Measurements from ENCODE around the gene TMX1. TPM values are rescaled to one million over a fixed set of nuclear protein-coding genes. Genes with fewer than 3 reads are reported as not detected.

TMX1 gene
- total and polyA plus RNA-seq, 10 of the 15 experiments (the other 5 are each of a cell fraction or from before 2014, with no cell fraction given), result 29.1 to 152 (median 52.0) TPM

DNA sequence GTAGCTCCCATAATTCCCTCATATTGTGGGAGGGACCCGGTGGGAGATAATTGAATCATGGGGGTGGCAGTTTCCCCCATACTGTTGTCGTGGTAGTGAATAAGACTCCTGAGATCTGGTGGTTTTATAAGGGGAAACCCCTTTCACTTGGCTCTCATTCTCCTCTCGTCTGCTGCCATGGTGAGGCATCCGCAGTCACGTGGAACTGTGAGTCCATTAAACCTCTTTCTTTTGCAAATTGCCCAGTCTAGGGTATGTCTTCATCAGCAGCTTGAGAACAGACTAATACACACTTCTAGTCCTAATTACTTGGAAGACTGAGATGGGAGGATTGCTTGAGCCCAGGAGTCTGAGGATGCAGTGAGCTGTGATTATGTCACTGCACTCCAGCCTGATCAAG, 64.4 kb downstream of the TMX1 start:
- Histone ChIP-seq H4K20me1 (ENCODE audit: control insufficient read depth, insufficient read depth) (no peaks in the 10 kb centered on the region), H3K4me1 (ENCODE audit: control insufficient read depth, insufficient read depth, low read length) (no peaks in the 10 kb centered on the region), H3K27me3 (replicated peaks in 1 of 2; ENCODE audit: control insufficient read depth in 2 of 2, insufficient read depth in 2 of 2, low read length in 1 of 2) (no peaks in the 10 kb centered on the region), H3K9ac (ENCODE audit: control insufficient read depth, insufficient read depth, low read length) (no peak overlapping the region), H3K27ac (ENCODE audit: control insufficient read depth, insufficient read depth) (no peak overlapping the region), H3K79me2 (ENCODE audit: control insufficient read depth, insufficient read depth, low read length) (no peaks in the 10 kb centered on the region), H3K4me3 (no peak overlapping the region), H3K4me2 (ENCODE audit: control insufficient read depth, insufficient read depth) (no peak overlapping the region), H2AFZ (ENCODE audit: control insufficient read depth, low read depth, low read length) (no peak overlapping the region), H3K36me3 (ENCODE audit: control insufficient read depth in 2 of 2, insufficient read depth in 2 of 2, low read length in 1 of 2) (no peaks in the 10 kb centered on the region), H3K9me3 (replicated peaks; ENCODE audit: control insufficient read depth, insufficient read depth, low read length) (no peaks in the 10 kb centered on the region)
- DNase-seq (ENCODE audit: low read depth, low spot score) (no peak), FAIRE-seq (no peak), ATAC-seq (no peak)
- TF ChIP-seq FOS (IDR thresholded peaks at IDR 0.05; ENCODE audit: borderline replicate concordance, extremely low read depth, insufficient read length), result no peak
- in situ Hi-C loops (cut with MboI), result no loop called here
- SMC1A ChIA-PET (ENCODE audit: uncharacterized antibody, unreplicated experiment), result no interaction called here
- 22% methylated on average over 5 of the region's 5 CpGs for WGBS (ENCODE audit: insufficient coverage, insufficient replicate concordance, low lambda C conversion rate, missing lambda C conversion rate)
- CTCF ChIA-PET, result no interaction called here
- POLR2A ChIA-PET, result no interaction called here
- no TSS peak for BruUV-seq (replicated peaks)
- intact Hi-C loops (cut with micrococcal nuclease; ENCODE audit: unreplicated experiment), result no loop called here
- RAD21 ChIA-PET (ENCODE audit: unreplicated experiment), result no interaction called here

- in situ Hi-C loops (cut with MboI) (no loop called here), intact Hi-C loops (cut with micrococcal nuclease; ENCODE audit: unreplicated experiment) (no loop called here)
- Histone ChIP-seq H4K20me1 (ENCODE audit: control insufficient read depth, insufficient read depth) (no peaks in the 10 kb centered on the region), H3K4me1 (ENCODE audit: control insufficient read depth, insufficient read depth, low read length) (no peaks in the 10 kb centered on the region), H3K4me2 (ENCODE audit: control insufficient read depth, insufficient read depth) (no peak overlapping the region), H3K4me3 (no peak overlapping the region), H3K9ac (ENCODE audit: control insufficient read depth, insufficient read depth, low read length) (no peak overlapping the region), H3K27ac (ENCODE audit: control insufficient read depth, insufficient read depth) (no peak overlapping the region), H3K27me3 (replicated peaks in 1 of 2; ENCODE audit: control insufficient read depth in 2 of 2, insufficient read depth in 2 of 2, low read length in 1 of 2) (no peaks in the 10 kb centered on the region), H3K36me3 (ENCODE audit: control insufficient read depth in 2 of 2, insufficient read depth in 2 of 2, low read length in 1 of 2) (no peaks in the 10 kb centered on the region), H3K9me3 (replicated peaks; ENCODE audit: control insufficient read depth, insufficient read depth, low read length) (no peaks in the 10 kb centered on the region), H3K79me2 (ENCODE audit: control insufficient read depth, insufficient read depth, low read length) (no peaks in the 10 kb centered on the region), H2AFZ (ENCODE audit: control insufficient read depth, low read depth, low read length) (no peak overlapping the region)
- ATAC-seq (no peak), DNase-seq (ENCODE audit: low read depth, low spot score) (no peak), FAIRE-seq (no peak)
- CTCF ChIA-PET, result no interaction called here
- TF ChIP-seq TCF3 (IDR thresholded peaks at IDR 0.05; ENCODE audit: borderline replicate concordance, insufficient read depth, low read depth, low read length) (no peak), NKRF (conservative IDR thresholded peaks at IDR 0.05) (no peak), CHD2 (IDR thresholded peaks at IDR 0.05; ENCODE audit: borderline replicate concordance, low read depth, low read length) (no peak), CBX5 (IDR thresholded peaks at IDR 0.05; ENCODE audit: low read depth) (no peak), STAT3 (IDR thresholded peaks at IDR 0.05; ENCODE audit: low read depth, low read length) (no peak), FOXK2 (IDR thresholded peaks at IDR 0.05) (no peak)
- TF ChIP-seq, protein P1, sequence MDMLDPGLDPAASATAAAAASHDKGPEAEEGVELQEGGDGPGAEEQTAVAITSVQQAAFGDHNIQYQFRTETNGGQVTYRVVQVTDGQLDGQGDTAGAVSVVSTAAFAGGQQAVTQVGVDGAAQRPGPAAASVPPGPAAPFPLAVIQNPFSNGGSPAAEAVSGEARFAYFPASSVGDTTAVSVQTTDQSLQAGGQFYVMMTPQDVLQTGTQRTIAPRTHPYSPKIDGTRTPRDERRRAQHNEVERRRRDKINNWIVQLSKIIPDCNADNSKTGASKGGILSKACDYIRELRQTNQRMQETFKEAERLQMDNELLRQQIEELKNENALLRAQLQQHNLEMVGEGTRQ (IDR thresholded peaks at IDR 0.05; ENCODE audit: borderline replicate concordance, low read depth, low read length), result no peak
- RAD21 ChIA-PET (ENCODE audit: unreplicated experiment), result no interaction called here
- POLR2A ChIA-PET, result no interaction called here
- WGBS (ENCODE audit: insufficient coverage, insufficient replicate concordance, low lambda C conversion rate, missing lambda C conversion rate), result 43% methylated on average over 4 of the region's 4 CpGs
- no TSS peak for BruUV-seq (replicated peaks)
- SMC1A ChIA-PET (ENCODE audit: uncharacterized antibody, unreplicated experiment), result no interaction called here
Measured at GRCh38 chr14:51304941-51305340, 64.9 kb downstream of the TMX1 start.
